ENCODE results near the gene FYN. TPM values are rescaled to one million over a fixed set of nuclear protein-coding genes. Genes with fewer than 3 reads are reported as not detected.

Gene FYN
- polyA plus RNA-seq, 1 donor (not counting 4 experiments of a cell fraction or from before 2014, with no cell fraction given): 24.7 TPM

DNA sequence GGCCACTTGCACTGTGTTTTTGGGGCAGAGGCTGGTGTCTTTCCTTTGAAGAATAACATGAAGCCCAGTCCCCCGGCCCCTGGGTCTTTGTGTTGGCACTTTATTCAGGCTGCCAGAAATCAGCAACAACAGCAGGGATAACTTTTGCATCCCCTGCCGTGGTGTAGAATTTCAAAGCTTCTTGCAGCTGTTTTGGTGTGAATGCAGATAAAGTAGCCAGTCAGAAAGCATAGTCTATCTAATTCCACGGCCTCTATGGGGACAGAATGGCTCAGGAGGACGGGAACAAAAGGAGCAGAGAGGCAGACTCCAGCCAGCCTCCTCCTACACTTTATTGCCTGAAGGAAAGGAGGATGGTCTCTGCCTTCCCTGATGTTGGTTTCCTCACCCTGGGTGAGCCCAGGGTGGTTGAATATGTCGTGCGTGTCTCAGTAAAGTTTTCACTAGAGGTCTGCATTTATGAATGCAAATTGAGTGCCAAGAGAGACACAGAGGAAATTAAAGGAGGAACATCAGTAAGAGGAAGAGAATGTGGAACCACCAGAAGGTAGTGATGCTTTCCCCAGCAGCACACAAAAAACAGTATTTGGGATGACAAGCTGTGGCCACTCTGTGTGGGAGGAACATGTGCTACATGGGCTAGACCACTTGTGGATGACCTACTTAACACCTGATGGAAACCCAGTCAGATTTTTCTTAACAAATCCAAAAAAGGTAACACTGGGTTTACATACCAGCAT, 141.6 kb downstream of the FYN start:
- no peak for TF ChIP-seq EZH2 (IDR thresholded peaks at IDR 0.05; ENCODE audit: low read length)
- TF ChIP-seq, protein P1, sequence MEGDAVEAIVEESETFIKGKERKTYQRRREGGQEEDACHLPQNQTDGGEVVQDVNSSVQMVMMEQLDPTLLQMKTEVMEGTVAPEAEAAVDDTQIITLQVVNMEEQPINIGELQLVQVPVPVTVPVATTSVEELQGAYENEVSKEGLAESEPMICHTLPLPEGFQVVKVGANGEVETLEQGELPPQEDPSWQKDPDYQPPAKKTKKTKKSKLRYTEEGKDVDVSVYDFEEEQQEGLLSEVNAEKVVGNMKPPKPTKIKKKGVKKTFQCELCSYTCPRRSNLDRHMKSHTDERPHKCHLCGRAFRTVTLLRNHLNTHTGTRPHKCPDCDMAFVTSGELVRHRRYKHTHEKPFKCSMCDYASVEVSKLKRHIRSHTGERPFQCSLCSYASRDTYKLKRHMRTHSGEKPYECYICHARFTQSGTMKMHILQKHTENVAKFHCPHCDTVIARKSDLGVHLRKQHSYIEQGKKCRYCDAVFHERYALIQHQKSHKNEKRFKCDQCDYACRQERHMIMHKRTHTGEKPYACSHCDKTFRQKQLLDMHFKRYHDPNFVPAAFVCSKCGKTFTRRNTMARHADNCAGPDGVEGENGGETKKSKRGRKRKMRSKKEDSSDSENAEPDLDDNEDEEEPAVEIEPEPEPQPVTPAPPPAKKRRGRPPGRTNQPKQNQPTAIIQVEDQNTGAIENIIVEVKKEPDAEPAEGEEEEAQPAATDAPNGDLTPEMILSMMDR (optimal IDR thresholded peaks at IDR 0.05 in 1 of 3, IDR thresholded peaks at IDR 0.05 in 1 of 3, conservative IDR thresholded peaks at IDR 0.05 in 1 of 3; ENCODE audit: extremely low read depth in 1 of 3, insufficient read depth in 2 of 3, low read length in 3 of 3): no peak
- Histone ChIP-seq H3K4me3 (ENCODE audit: control insufficient read depth in 2 of 3, extremely low read depth in 1 of 3, insufficient read depth in 2 of 3, low read depth in 1 of 3, low read length in 3 of 3) (no peak overlapping the region), H3K9ac (ENCODE audit: control insufficient read depth, extremely low read depth, insufficient read depth, low read length) (no peak overlapping the region), H3K36me3 (ENCODE audit: control insufficient read depth in 2 of 2, extremely low read depth in 1 of 2, insufficient read depth in 2 of 2, low read length in 2 of 2) (peaks cover 0 to 3% of the 10 kb centered on the region in 2 experiments), H3K27me3 (ENCODE audit: control insufficient read depth, extremely low read depth, insufficient read depth, low read length) (no peaks in the 10 kb centered on the region), H4K20me1 (ENCODE audit: control insufficient read depth, extremely low read depth, insufficient read depth, low read length) (no peaks in the 10 kb centered on the region), H3K4me1 (ENCODE audit: control insufficient read depth, extremely low read depth, insufficient read depth, low read length) (peaks cover 3% of the 10 kb centered on the region), H3K4me2 (ENCODE audit: control insufficient read depth, extremely low read depth, insufficient read depth, low read depth, low read length) (no peak overlapping the region), H2AFZ (ENCODE audit: control insufficient read depth, low read length) (no peak overlapping the region), H3K9me3 (ENCODE audit: control insufficient read depth, low read depth, low read length) (no peaks in the 10 kb centered on the region), H3K9me1 (ENCODE audit: control insufficient read depth, extremely low read depth, insufficient read depth, low read length) (no peaks in the 10 kb centered on the region), H3K27ac (ENCODE audit: control insufficient read depth, insufficient read depth, low read length) (no peak overlapping the region), H3K79me2 (ENCODE audit: control insufficient read depth, insufficient read depth, low read length) (no peaks in the 10 kb centered on the region)
- no peak for DNase-seq (ENCODE audit: low read depth, low spot score)
- FAIRE-seq: no peak
- dilution Hi-C loops (cut with MboI; ENCODE audit: extremely low pct_ligation_motif_present, low sequenced_read_pairs): no loop called here

DNA sequence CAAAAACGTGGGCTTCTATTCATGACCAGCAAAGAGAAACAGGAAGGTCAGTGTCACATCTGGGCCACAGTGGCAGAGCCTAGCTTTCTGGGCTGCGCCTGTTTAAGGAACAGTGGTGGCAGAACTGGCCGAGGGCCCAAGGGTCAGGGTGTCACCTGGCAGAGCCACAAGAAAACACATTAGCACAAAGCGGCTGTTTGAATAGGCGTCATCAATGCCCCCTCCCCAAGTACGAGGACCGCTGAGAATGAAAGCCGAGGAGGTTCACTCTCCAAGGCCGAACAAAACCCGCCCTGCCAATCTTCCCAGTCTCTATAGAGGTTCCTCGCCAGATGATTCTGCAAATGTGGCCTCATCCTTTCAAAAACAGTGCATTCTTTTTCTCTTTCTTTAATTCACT, 142.4 kb downstream of the FYN start:
- Histone ChIP-seq H3K4me2 (ENCODE audit: control insufficient read depth, extremely low read depth, insufficient read depth, low read depth, low read length) (no peak overlapping the region), H2AFZ (ENCODE audit: control insufficient read depth, low read length) (no peak overlapping the region), H3K9me1 (ENCODE audit: control insufficient read depth, extremely low read depth, insufficient read depth, low read length) (no peaks in the 10 kb centered on the region), H3K27me3 (ENCODE audit: control insufficient read depth, extremely low read depth, insufficient read depth, low read length) (no peaks in the 10 kb centered on the region), H3K79me2 (ENCODE audit: control insufficient read depth, insufficient read depth, low read length) (no peaks in the 10 kb centered on the region), H3K27ac (ENCODE audit: control insufficient read depth, insufficient read depth, low read length) (no peak overlapping the region), H4K20me1 (ENCODE audit: control insufficient read depth, extremely low read depth, insufficient read depth, low read length) (no peaks in the 10 kb centered on the region), H3K9me3 (ENCODE audit: control insufficient read depth, low read depth, low read length) (no peaks in the 10 kb centered on the region), H3K9ac (ENCODE audit: control insufficient read depth, extremely low read depth, insufficient read depth, low read length) (no peak overlapping the region), H3K4me1 (ENCODE audit: control insufficient read depth, extremely low read depth, insufficient read depth, low read length) (no peaks in the 10 kb centered on the region), H3K4me3 (ENCODE audit: control insufficient read depth in 2 of 3, extremely low read depth in 1 of 3, insufficient read depth in 2 of 3, low read depth in 1 of 3, low read length in 3 of 3) (no peak overlapping the region), H3K36me3 (ENCODE audit: control insufficient read depth in 2 of 2, extremely low read depth in 1 of 2, insufficient read depth in 2 of 2, low read length in 2 of 2) (peaks cover 0 to 3% of the 10 kb centered on the region in 2 experiments)
- TF ChIP-seq EZH2 (IDR thresholded peaks at IDR 0.05; ENCODE audit: low read length): no peak
- TF ChIP-seq, protein P1 (optimal IDR thresholded peaks at IDR 0.05 in 1 of 3, IDR thresholded peaks at IDR 0.05 in 1 of 3, conservative IDR thresholded peaks at IDR 0.05 in 1 of 3; ENCODE audit: extremely low read depth in 1 of 3, insufficient read depth in 2 of 3, low read length in 3 of 3): no peak
- FAIRE-seq (no peak), DNase-seq (ENCODE audit: low read depth, low spot score) (no peak)
- dilution Hi-C loops (cut with MboI; ENCODE audit: extremely low pct_ligation_motif_present, low sequenced_read_pairs): no loop called here
